GM12874 (cell line): ENCODE data around the gene MGME1.

Experiments
- CTCF ChIP-seq: IDR thresholded peaks from 2 replicates; pipeline ENCODE4 v1.5.1; 2011; ENCODE audit warnings: low read depth, mild to moderate bottlenecking, control low read depth, low read length, moderate library complexity; ENCODE audit not compliant: insufficient read depth

Gene MGME1

GRCh38 chr20:17941087-17941825 lies 27.6 kb upstream of the MGME1 start:
- TF ChIP-seq CTCF, result no peak

GRCh38 chr20:17941826-17942196 lies 27.0 kb upstream of the MGME1 start:
- TF ChIP-seq CTCF, result no peak

GRCh38 chr20:17943343-17943742 lies 25.5 kb upstream of the MGME1 start:
- no peak for TF ChIP-seq CTCF

- no peak for TF ChIP-seq CTCF
Observed at GRCh38 chr20:17944854-17945474, 23.9 kb upstream of the MGME1 start.

GRCh38 chr20:17946040-17946439 lies 22.8 kb upstream of the MGME1 start:
- no peak for TF ChIP-seq CTCF

GRCh38 chr20:17946572-17947473 lies 22.0 kb upstream of the MGME1 start:
- TF ChIP-seq CTCF, result no peak

GRCh38 chr20:17947474-17947815 lies 21.4 kb upstream of the MGME1 start:
- no peak for TF ChIP-seq CTCF
